Forelimb muscle (tissue), 1 donor: Measurements from ENCODE around the gene OR4N5. TPM values are rescaled to one million over a fixed set of nuclear protein-coding genes. Genes with fewer than 3 reads are reported as not detected.
"Not testable (repeated sequence)": the region's sequence is repeated elsewhere in the genome, so short reads cannot be mapped to it uniquely, and the experiment has no call there.

ENCODE experiments used
- DNase-seq: peaks from one replicate; pipeline ENCODE4 v3.0.0-alpha.2; 2013; ENCODE audit warnings: low read depth
- polyA plus RNA-seq: library from polyadenylated mRNA; unstranded; fragments of 120-200 nt; gene quantifications from one replicate; pipeline ENCODE4 v1.2.1, GENCODE V29; 2013; ENCODE audit not compliant: insufficient read length

The OR4N5 gene, protein sequence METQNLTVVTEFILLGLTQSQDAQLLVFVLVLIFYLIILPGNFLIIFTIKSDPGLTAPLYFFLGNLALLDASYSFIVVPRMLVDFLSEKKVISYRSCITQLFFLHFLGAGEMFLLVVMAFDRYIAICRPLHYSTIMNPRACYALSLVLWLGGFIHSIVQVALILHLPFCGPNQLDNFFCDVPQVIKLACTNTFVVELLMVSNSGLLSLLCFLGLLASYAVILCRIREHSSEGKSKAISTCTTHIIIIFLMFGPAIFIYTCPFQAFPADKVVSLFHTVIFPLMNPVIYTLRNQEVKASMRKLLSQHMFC
- polyA plus RNA-seq: not detected

DNA sequence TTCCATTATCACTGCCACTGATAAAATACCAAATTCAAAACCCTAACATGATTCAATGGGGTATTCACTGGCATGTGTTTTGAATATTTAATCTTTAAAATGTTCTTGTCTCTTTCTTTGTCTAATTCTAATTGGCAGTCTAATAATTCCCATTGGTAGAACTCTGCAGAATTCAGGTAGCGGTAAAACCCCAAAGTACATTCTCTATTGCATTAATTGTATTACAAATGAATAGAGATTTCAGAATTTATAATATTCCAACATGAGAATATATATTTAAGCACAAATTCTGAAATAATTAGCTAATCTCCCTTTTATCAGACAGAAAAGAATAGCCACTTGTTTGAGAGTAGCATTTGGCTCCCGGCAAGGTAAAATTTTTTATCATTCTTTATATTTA, at the start of gene OR4N5:
OR4N5 (plus strand) TSS at position 301 of the 400 bp plus-strand sequence. CDS start 4,916 bp downstream, outside the sequence.
- no peak for DNase-seq

DNA sequence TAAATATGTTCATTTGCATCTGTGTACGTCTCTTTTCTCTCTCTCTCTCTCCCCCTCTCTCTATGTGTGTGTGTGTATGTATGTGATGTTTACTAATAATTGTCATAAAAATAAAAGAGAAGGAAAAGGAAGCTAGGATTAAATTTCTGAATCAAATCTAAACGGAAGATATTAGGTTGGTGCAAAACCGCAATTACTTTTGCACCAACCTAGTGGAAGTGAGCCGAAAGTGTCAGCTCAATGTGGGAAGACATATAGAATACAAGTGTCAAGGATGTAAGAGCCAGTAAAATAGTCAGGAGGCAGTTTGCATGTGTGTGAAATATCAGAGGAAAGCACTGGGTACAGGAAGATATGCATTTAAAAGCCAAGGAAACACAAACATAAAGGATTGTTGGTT, 46.6 kb upstream of the OR4N5 start:
- no peak for DNase-seq

DNA sequence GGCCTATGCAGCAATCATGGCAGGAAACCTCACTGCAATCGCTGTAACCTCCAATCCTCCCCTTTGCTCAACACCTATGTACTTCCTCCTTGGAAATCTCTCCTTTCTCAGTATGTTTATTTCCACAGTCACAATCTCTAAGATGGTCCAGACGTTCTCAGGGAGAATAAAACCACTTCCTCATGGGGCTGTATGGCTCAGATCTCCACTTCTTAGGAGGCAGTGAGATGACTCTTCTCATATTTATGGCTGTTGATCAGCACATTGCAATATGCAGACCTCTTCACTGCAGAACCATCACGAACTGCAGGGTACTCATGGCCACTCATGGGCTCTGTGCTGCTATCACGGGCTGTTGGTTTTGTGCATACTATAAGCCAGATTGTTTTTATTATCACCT, 45.2 kb upstream of the OR4N5 start:
- no peak for DNase-seq

DNA sequence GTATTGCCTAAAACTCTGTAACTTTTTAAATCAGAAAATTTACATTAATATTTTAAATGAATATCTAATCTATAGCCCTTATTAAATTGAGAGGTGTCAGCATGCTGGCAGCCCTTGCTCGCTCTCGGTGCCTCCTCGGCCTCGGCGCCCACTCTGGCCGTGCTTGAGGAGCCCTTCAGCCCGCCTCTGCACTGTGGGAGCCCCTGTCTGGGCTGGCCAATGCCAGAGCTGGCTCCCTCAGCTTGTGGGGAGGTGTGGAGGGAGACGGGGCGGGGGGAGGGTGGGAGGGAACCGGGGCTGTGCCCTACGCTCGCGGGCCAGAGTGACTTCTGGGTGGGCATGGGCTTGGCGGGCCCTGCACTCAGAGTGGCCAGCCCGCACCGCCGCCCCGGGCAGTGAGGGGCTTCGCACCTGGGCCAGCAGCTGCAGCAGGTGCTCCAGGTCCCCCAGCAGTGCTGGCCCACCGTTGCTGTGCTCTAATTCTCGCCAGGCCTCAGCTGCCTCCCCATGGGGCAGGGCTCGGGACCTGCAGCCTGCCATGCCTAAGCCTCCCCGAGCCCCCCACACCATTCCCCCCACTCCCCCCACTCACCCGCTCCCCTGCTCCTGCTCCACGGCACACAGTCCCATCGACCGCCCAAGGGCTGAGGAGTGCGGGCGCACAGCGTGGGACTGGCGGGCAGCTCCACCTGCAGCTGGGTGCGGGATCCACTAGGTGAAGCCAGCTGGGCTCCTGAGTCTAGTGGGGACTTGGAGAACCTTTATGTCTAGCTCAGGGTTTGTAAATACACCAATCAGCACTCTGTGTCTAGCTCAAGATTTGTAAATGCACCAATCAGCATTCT, 39.5 kb upstream of the OR4N5 start:
- not testable (repeated sequence) for DNase-seq

DNA sequence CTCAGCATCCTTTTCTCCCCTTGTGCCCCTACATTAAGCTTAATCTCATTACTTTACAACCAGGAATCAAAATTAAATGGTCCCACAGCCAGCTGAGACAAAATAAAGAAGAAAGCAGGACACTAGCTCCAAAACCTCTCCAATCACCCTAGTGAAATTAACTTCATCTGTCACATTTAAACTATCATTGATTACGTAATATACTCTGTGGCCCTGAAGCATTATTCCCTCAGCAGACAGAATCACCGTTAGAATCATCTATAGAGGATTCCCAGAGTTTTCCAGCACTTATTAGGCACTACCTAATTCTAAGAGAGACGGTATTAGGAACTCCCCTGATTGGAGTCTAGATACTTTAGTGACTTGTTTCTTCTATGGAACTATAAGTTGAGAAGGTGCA, 28.2 kb upstream of the OR4N5 start, which contains the start of gene OR4K17:
OR4K17 (plus strand) TSS at position 302 of the 400 bp plus-strand sequence. CDS start 6,761 bp downstream, outside the sequence.
- no peak for DNase-seq

DNA sequence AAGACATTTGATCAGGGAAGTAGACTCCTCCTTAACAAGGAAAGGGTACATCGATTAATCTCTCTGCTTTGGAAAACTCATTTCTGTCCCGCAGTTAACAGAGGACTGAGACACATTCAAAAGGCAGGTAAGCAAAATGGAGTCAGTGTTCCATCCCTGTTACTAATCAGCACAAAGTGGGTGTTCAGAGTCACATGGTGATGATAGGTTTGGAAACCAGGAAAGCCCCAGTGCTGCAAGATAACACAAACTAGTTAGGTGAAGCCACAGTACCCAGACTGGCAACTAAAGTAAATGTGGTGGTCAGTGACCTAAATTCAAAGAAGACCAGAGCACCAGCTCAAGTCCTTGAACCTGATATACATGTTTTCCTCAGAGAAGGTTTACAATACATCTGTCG, 26.3 kb upstream of the OR4N5 start:
- no peak for DNase-seq

DNA sequence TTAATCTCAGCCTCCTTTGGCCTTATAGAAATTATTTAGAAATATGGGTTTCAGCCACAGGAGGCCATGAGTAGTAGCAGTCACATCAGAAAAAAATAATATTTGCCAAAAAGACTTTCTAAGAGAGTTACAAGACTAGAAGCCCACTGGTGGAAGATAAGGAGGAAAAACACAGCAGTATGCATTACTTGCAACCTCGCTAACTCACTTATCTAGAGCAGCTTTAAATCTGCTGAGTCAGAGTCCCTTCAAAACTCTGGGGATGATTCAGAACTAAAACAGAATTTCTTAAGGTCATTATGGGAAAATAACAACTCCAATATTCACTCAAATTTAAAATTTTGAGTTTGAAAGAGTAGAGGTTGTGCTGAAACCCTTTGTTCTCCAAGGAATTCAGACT, 21.9 kb upstream of the OR4N5 start:
- DNase-seq: no peak

DNA sequence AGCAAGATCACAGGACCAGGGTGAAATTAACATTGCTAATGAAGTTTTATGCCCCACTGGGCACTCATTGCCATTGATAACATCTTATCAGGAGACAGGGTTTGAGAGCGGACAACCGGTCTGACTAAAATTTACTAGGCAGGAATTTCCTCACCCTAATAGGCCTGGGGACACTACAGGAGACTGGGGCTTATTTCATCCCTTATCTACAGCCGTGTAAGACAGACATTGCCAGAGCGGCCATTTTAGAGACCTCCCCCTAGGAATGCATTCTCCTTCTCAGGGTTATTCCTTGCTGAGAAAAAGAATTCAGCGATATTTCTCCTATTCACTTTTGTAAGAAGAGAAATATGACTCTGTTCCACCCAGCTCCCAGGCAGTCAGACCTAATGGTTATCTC, 19.8 kb upstream of the OR4N5 start:
- no peak for DNase-seq

DNA sequence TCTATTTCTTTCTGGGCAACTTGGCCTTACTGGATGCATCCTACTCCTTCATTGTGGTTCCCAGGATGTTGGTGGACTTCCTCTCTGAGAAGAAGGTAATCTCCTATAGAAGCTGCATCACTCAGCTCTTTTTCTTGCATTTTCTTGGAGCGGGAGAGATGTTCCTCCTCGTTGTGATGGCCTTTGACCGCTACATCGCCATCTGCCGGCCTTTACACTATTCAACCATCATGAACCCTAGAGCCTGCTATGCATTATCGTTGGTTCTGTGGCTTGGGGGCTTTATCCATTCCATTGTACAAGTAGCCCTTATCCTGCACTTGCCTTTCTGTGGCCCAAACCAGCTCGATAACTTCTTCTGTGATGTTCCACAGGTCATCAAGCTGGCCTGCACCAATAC, 5.3 kb downstream of the OR4N5 start:
- DNase-seq: no peak

DNA sequence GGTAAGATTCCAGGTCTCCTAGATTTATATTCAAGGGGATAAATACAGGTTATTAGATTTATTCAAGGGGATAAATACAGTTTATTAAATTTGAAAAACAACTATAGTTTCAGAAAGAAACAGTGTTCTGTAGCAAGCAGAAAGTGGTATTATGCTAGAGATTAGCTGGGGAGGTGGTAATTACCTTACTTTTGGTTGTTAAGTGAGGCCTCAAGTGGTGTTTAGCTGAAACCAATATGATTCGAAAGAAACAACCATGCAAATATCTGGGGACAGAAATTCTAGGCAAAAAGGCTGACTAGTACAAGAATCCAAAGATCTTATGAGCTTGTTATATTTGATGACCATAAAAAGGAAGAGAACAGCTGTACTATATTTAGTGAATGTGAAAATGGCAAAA, 6.2 kb downstream of the OR4N5 start:
- no peak for DNase-seq

DNA sequence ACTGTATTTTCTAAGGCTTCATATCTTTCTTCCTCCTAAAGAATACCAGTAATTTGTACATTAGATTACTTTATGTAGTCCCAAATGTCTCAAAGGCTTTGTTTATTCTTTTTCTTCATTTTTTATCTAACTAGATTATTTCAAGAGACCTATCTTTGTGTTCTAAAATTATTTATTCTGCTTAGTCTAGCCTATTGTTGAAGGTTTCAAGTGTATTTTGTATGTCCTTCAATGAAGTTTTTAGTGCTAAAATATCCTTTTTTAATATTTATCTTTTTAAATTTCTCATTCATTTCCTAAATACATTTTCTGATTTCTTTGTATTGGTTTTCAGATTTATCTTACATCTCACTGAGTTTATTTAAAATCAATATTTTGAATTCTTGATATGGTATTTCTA, 25.8 kb downstream of the OR4N5 start:
- DNase-seq: no peak

DNA sequence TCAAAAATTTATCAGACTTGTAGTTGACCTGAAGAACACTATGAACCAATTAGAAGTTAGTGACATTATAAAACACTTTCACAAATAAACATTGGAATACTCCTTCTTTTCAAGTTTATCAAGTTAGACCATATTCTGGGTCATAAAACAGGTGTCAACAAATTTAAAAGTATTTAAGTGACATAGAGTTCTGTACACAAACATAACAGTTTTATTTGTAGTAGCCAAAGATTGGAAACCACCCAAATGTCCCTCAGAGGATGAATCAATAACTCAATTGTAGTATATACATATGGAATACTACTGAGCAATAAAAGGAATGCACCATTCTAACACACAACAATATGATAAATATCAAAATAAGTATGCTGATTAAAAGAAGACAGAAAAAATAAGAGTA, 28.5 kb downstream of the OR4N5 start:
- no peak for DNase-seq

DNA sequence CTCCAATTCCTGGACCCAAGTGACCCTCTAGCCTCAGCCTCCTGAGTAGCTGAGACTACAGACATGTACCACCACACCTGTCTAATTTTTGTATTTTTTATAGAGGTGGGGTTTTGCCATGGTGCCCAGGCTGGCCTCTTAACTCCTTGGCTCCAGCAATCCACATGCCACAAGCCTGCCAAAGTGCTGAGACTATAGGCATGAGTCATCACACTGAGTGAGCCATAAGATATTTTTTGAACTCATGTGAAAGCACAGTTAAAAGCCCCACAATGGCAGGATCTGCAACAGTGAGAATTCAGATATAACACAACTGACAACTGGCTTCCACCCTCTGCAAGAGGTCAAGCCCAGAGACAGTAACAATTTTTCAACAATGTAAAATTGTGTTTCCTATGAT, 31.2 kb downstream of the OR4N5 start:
- DNase-seq: not testable (repeated sequence)

DNA sequence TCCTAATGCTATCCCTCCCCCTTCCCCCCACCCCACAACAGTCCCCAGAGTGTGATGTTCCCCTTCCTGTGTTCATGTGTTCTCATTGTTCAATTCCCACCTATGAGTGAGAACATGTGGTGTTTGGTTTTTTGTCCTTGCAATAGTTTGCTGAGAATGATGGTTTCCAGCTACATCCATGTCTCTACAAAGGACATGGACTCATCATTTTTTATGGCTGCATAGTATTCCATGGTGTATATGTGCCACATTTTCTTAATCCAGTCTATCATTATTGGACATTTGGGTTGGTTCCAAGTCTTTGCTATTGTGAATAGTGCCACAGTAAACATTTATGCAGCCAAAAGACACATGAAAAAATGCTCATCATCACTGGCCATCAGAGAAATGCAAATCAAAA, 35.6 kb downstream of the OR4N5 start:
- DNase-seq: not testable (repeated sequence)

DNA sequence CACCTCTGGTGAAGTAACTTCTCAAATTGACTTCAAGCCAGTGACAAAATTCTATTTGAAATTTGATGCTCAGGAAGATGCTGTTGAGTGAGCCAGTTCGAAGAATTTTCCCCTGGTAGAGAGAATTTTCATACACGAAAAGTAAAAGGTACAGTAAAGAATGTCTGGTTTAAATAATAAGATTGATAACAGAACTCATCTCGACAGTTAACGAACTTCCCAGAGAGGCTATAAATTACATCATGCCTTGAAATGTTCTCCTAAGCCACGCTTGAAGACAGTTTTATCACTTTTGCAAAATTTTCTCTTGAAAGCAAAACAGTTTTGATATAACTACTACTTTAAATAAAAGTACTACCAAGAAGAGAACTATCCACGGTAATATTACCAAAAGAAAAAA, 37.7 kb downstream of the OR4N5 start:
- no peak for DNase-seq

DNA sequence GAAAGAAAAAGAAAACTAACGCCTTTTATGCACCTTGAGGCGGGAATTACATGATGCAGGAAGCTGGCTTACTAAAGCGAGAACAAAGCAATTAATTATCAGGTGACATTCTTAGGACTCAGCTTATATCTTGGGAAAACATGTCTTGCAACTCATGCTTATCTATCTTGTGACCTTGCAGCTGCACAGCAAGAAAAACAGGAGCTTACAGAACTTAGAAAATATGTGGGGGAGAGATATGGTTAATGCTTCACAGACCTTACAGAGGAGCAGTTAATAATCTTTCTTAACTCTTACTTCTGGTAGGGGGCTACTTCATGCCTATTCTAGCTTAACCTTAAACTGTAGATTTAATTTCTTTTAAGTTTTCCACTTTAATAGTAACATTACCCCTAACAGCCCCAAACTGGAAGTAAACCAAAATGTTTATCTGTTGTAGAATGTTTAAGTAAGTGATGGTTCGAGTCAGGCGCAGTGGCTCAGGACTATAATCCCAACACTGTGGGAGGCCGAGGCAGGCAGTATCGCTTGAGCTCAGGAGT, 38.9 kb downstream of the OR4N5 start:
- DNase-seq: no peak

DNA sequence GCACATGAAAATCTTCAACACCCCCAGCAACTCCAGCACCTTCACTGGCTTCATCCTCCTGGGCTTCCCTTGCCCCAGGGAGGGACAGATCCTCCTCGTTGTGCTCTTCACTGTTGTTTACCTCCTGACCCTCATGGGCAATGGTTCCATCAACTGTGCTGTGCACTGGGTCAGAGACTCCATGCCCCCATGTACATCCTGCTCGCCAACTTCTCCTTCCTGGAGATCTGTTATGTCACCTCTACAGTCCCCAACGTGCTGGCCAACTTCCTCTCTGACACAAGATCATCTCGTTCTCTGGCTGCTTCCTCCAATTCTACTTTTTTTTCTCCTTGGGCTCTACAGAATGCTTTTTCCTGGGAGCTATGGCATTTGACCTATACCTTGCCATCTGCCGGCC, 40.6 kb downstream of the OR4N5 start:
- no peak for DNase-seq

DNA sequence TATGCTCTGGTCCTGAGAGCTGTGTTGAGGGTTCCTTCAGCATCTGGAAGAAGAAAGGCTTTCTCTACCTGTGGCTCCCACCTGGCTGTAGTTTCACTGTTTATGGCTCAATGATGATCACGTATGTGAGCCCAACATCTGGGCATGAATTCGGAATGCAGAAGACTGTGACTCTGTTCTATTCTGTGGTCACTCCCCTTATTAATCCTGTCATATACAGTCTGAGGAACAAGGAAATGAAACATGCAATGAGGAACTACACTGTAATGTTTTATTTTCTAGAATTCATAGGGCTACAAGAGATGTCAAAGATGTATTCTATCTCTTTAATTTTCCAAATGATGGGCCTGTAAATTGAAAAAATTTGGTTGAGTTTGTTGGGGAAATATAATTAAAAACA, 41.3 kb downstream of the OR4N5 start:
- DNase-seq: no peak

DNA sequence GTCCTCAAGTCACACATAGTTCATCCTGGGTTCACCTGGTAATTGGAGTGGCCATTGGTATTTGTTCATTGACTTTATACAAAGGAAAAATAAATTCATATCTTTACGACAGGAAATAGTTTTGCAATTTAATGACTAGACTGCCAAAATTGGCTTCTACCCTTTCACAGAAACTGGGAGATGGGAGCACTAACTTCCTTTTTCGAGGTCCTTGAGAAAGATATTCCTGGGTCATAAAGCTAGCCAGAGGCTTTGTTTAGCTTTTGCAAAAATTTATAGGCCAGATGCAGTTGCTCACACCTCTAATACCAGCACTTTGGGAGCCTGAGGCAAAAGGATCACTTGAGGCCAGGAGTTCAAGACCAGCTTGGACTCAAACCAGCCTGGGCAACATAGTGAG, 41.9 kb downstream of the OR4N5 start:
- no peak for DNase-seq

DNA sequence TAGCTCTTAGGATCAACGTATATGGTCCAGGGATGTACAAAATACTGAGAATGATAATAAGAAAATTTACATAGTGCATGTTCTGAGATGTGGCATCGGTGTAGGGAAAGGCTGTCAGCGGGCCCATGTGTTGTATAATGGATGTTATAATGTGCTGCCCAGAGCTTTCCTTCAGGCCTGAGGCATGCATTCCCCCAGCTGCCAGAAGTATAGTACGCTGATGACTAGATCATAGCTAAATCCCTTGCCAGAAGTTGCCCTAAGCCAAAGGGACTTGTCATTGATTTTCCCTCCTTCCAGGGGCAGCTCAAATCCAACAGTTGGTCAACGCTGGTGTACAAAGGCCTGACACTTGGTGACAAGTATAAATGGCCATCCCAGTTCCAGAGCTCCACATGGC, 45.6 kb downstream of the OR4N5 start:
- no peak for DNase-seq

DNA sequence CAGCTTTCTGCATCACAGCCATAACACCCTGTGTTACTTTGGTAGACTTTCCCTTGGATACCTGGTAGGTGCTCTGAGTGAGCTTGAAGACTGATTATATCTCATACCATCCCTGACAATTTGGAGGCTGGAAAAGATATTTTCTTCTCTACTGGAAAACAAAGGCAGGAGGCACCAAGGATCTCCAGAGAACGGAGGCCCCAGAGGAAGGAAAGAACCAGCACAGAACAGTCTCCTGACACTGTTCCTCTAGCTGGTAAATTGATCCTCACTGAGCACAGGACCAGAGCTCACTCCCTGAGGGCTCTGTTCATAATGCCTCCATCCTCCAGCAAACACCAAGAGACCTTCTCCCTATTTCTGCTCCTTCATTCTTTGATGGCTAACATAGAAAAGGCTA, 52.0 kb downstream of the OR4N5 start, which contains the start of gene OR11G2:
OR11G2 (plus strand) TSS at position 301 of the 400 bp plus-strand sequence. CDS start 6,542 bp downstream, outside the sequence.
- DNase-seq: no peak

DNA sequence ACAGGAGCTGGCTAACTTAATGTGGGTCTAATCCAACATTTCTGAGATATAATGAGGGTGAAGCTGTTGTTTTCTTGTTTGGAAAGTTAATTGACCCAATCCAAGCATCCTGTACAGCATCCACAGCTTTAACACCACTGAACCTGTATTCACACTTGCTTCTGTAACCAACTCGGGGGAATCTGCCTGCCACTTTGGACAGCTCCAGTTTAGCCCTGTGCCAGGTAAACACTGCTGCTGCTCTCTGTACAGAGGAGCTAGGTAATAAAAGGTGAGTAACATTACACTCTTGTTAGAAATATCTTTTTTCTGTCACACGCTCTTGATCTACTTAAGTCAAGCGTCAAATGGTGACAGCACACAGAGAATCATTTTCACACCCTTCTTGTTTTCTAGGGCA, 52.8 kb downstream of the OR4N5 start:
- DNase-seq: no peak

DNA sequence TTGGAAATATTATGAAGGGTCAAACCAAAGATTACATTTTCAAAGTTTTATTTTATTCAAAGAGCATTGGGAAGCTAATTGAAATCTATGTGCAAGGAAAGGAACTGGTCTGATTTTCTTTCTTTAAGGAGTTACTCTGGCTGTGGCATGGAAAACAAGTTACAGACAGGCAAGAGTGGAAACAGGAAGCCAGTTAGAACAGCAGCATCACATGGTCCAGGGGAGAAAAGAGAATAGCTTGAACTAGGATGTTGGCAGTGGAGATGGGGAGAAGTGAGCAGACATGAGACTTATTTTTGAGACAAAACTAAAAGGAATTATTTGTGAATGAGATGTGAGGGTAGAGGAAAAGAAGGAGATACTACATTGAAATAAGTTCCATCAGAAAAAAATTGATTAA, 55.5 kb downstream of the OR4N5 start:
- DNase-seq: no peak
